Body of pancreas (tissue), 4 donors: ENCODE measurements around the gene GBP1. TPM values are rescaled to one million over a fixed set of nuclear protein-coding genes. Genes with fewer than 3 reads are reported as not detected.

Source experiments
- ATAC-seq: fragments of 150-250 bp; one replicate; pipeline ENCODE4 v1.9.1; 2016
- DNase-seq, 4 donors: peaks; one replicate each; pipeline ENCODE4 v3.0.0-alpha.2; 2019
- H3K27ac ChIP-seq, 4 donors: fragments of 200-600 bp; sonication (generic); 1 replicate in 3 of 4; 2 replicates in 1 of 4; pipeline versions ENCODE4 v1.5.1 to v1.6.1; 2016 to 2019; ENCODE audit warnings: mild to moderate bottlenecking in 1 of 4, mixed read lengths in 1 of 4, moderate library complexity in 1 of 4
- H3K27me3 ChIP-seq, 2 donors: fragments of 200-600 bp; sonication (generic); one replicate each; pipeline ENCODE4 v1.6.0; 2016; ENCODE audit warnings: mild to moderate bottlenecking in 1 of 2
- H3K36me3 ChIP-seq, 2 donors: fragments of 200-600 bp; sonication (generic); replicated peaks in 1 of 2; 2 replicates each; pipeline ENCODE4 v1.5.1; 2016; ENCODE audit warnings: low read depth in 2 of 2; ENCODE audit not compliant: insufficient read depth in 1 of 2
- H3K4me1 ChIP-seq: fragments of 200-600 bp; sonication (generic); one replicate; pipeline ENCODE4 v1.6.0; 2016
- H3K4me3 ChIP-seq, 2 donors: fragments of 200-600 bp; sonication (generic); 1 replicate in 1 of 2; 2 replicates in 1 of 2; pipeline ENCODE4 v1.5.1; 2016 to 2019
- H3K9me3 ChIP-seq, 3 donors: fragments of 200-600 bp; sonication (generic); 1 replicate in 2 of 3; 2 replicates in 1 of 3; pipeline ENCODE4 v1.5.1; 2016
- POLR2A ChIP-seq, 3 donors: fragments of 450-650 bp; IDR thresholded peaks; one replicate each; pipeline ENCODE4 v1.6.1; 2016; ENCODE audit warnings: antibody characterized with exemption in 3 of 3, mild to moderate bottlenecking in 2 of 3
- WGBS, 2 donors: methylation state at CpG; one replicate each; pipeline ENCODE4 v1.1.5; 2017; 5-methylcytosine and 5-hydroxymethylcytosine counted together
- intact Hi-C: fragments of 100-400 bp; cut with DNase I; formaldehyde crosslinking; loops from one replicate; pipeline ENCODE4 v1.15.1; 2023
- total RNA-seq, 2 donors: library from RNA; depleted of rRNA; stranded (reverse); fragments of >200 nt; gene quantifications; one replicate each; pipeline ENCODE4 v1.1.0, GENCODE V29; 2016
- TF ChIP-seq, protein P1 (sequence below), 7 experiments: fragments of 450-650 bp in 4 of 7; fragments of 200-600 bp in 3 of 7; sonication (generic) in 3 of 7; IDR thresholded peaks; one replicate each; pipeline ENCODE4 v1.5.1; 2016 to 2019; ENCODE audit warnings: antibody characterized with exemption in 7 of 7

The GBP1 gene
- total RNA-seq, 2 donors from 2014 or later: 3.3 to 6.7 TPM

DNA sequence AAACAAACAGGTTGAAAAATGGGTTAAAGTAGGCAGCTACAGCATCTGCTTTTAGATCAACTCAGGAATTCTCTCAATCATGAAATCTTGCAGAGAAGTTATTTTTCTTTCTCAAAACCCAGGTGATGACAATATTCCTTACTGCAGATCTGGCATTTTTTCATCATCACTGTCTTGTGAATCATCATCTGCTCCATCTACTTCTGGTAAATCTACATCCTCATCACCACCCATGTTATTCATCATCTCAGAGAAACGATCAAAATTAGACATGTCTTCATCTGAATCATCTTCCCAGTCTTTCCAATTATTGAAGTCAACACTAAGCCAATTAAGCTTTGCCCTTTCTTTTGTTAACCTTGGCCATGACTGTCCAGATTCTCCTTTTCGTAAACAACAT is 39.1 kb upstream of the GBP1 start:
- WGBS, 2 donors: 69 to 75% methylated on average over 2 of the region's 2 CpGs
- intact Hi-C loops: no loop called here
- no peaks in the 10 kb centered on the region for H3K36me3 ChIP-seq

DNA sequence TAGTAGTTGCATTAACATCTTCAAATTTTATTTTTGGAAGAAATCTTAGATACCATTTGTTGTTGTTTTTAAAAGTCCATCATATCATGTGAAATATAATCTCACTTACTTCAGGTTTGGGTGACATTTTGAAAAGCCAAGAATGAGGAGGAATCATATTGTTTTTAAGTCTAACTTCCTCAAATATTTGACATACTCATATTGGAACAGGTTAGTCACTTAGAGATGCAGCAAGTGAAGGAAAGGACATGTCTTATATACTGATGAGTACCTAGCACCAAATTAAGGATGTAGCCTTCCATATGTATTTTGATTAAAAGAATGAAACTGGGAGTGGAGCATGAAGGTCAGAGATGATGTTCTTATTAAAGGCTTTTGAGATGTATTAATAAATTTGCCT is 37.0 kb upstream of the GBP1 start:
- Histone ChIP-seq H3K4me3 (no peak overlapping the region), H3K27ac (no peak overlapping the region), H3K9me3 (no peaks in the 10 kb centered on the region), H3K36me3 (no peaks in the 10 kb centered on the region), H3K27me3 (no peaks in the 10 kb centered on the region), H3K4me1 (no peaks in the 10 kb centered on the region)
- intact Hi-C loops: no loop called here
- DNase-seq (no peak), ATAC-seq (no peak)
- TF ChIP-seq, protein P1, sequence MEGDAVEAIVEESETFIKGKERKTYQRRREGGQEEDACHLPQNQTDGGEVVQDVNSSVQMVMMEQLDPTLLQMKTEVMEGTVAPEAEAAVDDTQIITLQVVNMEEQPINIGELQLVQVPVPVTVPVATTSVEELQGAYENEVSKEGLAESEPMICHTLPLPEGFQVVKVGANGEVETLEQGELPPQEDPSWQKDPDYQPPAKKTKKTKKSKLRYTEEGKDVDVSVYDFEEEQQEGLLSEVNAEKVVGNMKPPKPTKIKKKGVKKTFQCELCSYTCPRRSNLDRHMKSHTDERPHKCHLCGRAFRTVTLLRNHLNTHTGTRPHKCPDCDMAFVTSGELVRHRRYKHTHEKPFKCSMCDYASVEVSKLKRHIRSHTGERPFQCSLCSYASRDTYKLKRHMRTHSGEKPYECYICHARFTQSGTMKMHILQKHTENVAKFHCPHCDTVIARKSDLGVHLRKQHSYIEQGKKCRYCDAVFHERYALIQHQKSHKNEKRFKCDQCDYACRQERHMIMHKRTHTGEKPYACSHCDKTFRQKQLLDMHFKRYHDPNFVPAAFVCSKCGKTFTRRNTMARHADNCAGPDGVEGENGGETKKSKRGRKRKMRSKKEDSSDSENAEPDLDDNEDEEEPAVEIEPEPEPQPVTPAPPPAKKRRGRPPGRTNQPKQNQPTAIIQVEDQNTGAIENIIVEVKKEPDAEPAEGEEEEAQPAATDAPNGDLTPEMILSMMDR (IDR thresholded peaks at IDR 0.05): no peak
- no peak for TF ChIP-seq POLR2A (IDR thresholded peaks at IDR 0.05)

More for the DNA sequence above, 39.1 kb upstream of the GBP1 start:
- DNase-seq: no peak
- ATAC-seq: no peak
- Histone ChIP-seq H3K4me1 (no peaks in the 10 kb centered on the region), H3K27ac (no peak overlapping the region), H3K9me3 (no peaks in the 10 kb centered on the region), H3K27me3 (no peaks in the 10 kb centered on the region), H3K4me3 (no peak overlapping the region)
- TF ChIP-seq, protein P1 (IDR thresholded peaks at IDR 0.05): no peak
- no peak for TF ChIP-seq POLR2A (IDR thresholded peaks at IDR 0.05)

DNA sequence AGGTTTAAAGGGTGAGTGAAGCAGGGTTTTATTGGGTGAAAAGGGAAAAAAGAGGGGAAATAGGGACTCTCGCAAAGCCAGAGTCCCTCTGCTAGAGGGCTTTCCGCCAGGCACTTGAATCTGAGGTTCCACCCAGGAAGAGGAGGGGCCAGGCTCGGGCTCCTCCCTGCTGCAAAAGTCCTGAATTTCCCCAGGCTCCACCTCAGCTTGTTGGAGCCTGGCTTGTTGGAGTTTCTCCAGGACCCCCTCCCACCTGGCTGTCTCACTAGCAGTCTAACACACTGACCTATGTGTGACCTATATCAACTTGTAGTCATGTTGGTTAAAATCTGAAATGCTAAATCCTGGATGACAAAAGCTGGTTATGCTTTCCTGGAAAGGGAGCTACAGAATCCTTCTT is 35.4 kb upstream of the GBP1 start:
- TF ChIP-seq, protein P1 (IDR thresholded peaks at IDR 0.05): no peak
- TF ChIP-seq POLR2A (IDR thresholded peaks at IDR 0.05): no peak
- H3K4me3 ChIP-seq: no peak overlapping the region
- no peak for ATAC-seq
- WGBS, 2 donors: 88 to 95% methylated on average over 3 of the region's 3 CpGs
- no peaks in the 10 kb centered on the region for H3K4me1 ChIP-seq
- no peak overlapping the region for H3K27ac ChIP-seq
- H3K9me3 ChIP-seq: no peaks in the 10 kb centered on the region
- DNase-seq: no peak
- no peaks in the 10 kb centered on the region for H3K36me3 ChIP-seq
- intact Hi-C loops: no loop called here
- H3K27me3 ChIP-seq: no peaks in the 10 kb centered on the region

DNA sequence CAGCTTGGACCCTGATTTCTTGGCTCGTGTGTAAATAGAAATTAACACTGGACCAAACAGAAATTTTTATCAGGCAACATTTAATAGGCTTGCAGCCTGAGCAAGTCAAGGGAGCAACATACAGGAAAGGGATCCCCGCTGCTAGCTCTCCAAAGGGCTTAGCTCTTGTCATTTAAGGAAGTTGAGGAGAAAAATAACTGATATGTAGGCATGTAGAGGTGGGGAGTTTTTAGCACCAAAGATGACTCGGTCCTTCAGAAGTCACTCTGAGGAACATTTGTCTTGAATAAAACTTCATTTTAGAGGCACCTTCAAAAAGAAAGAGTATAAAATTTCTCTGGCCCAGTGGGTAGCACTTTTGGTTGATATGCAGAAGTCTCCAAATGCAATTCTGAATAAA is 33.8 kb upstream of the GBP1 start:
- WGBS, 2 donors: 47 to 63% methylated on average over 3 of the region's 3 CpGs
- DNase-seq: no peak

DNA sequence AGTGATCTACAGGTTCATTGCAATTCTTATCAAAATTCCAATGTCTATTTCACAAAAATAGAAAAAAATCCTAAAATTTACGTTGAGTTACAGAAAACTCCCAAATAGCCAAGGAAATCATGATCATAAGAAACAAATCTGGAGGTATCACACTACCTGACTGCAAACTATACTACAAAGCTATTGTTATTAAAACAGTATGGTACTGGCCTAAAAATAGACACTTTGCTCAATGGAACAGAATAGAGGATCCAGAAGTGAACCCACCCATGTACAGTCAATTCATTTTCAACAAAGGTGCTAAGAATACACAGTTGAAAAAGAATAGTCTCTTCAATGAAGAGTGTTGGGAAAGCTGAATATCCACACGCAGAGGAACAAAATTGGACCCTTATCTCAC is 30.7 kb upstream of the GBP1 start:
- Histone ChIP-seq H3K27ac (no peak overlapping the region), H3K36me3 (no peaks in the 10 kb centered on the region), H3K9me3 (no peaks in the 10 kb centered on the region), H3K27me3 (no peaks in the 10 kb centered on the region), H3K4me1 (no peaks in the 10 kb centered on the region), H3K4me3 (no peak overlapping the region)
- intact Hi-C loops: no loop called here
- 59 to 67% methylated on average over 2 of the region's 2 CpGs for WGBS, 2 donors
- TF ChIP-seq POLR2A (IDR thresholded peaks at IDR 0.05): no peak
- TF ChIP-seq, protein P1 (IDR thresholded peaks at IDR 0.05): no peak
- DNase-seq (no peak), ATAC-seq (no peak)

More for the DNA sequence above, 33.8 kb upstream of the GBP1 start:
- intact Hi-C loops: no loop called here
- TF ChIP-seq, protein P1 (IDR thresholded peaks at IDR 0.05): no peak
- no peak for TF ChIP-seq POLR2A (IDR thresholded peaks at IDR 0.05)
- H3K27me3 ChIP-seq: no peaks in the 10 kb centered on the region
- no peaks in the 10 kb centered on the region for H3K9me3 ChIP-seq
- H3K4me1 ChIP-seq: no peaks in the 10 kb centered on the region
- no peak overlapping the region for H3K27ac ChIP-seq
- ATAC-seq: no peak
- H3K4me3 ChIP-seq: no peak overlapping the region
- no peaks in the 10 kb centered on the region for H3K36me3 ChIP-seq
